A549 (cell line): ENCODE measurements around the gene PRKAR2B.

Experiments
- PHF8 ChIP-seq: fragments of 200-600 bp; sonication (generic); IDR thresholded peaks from 2 replicates; pipeline ENCODE4 v1.6.1; 2016; ENCODE audit warnings: low read depth, mild to moderate bottlenecking, antibody characterized with exemption, moderate library complexity, borderline replicate concordance
- POLR2A ChIP-seq: IDR thresholded peaks from 2 replicates; pipeline ENCODE4 v1.6.1; 2012; ENCODE audit warnings: mild to moderate bottlenecking, low read length
- RCOR1 ChIP-seq: fragments of 150-350 bp; IDR thresholded peaks from 2 replicates; pipeline ENCODE4 v1.6.1; 2014; ENCODE audit warnings: antibody characterized with exemption, low read length, low read depth
- TF ChIP-seq, protein P1 (sequence below): fragments of 250-450 bp; sonication (Bioruptor Pico); IDR thresholded peaks from 2 replicates; pipeline ENCODE4 v1.5.0; 2021; ENCODE audit warnings: mild to moderate bottlenecking, moderate library complexity, borderline replicate concordance
- TF ChIP-seq, protein P2 (sequence below): fragments of >200 bp; sonication (Bioruptor Twin); formaldehyde crosslinking; IDR thresholded peaks from 3 replicates; pipeline ENCODE4 v1.5.1; 2016

DNA sequence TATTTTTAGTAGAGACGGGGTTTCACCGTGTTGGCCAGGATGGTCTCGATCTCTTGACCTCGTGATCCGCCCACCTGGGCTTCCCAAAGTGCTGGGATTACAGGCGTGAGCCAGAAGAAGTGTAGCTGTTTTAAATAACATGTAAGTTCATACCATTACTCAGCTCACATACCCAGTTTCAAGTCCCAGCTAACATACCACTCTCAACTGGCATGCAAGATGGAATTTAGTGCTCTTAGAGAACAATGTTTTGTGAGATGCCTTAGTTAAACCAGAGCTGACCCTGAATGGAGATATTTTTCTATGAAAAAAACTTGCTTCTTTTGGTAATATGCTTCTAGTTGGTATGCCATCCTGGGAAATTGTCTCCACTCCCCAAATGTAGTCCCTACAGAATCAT, 161.6 kb downstream of the PRKAR2B start:
- TF ChIP-seq POLR2A (no peak), RCOR1 (no peak), PHF8 (no peak)
- TF ChIP-seq, protein P1, sequence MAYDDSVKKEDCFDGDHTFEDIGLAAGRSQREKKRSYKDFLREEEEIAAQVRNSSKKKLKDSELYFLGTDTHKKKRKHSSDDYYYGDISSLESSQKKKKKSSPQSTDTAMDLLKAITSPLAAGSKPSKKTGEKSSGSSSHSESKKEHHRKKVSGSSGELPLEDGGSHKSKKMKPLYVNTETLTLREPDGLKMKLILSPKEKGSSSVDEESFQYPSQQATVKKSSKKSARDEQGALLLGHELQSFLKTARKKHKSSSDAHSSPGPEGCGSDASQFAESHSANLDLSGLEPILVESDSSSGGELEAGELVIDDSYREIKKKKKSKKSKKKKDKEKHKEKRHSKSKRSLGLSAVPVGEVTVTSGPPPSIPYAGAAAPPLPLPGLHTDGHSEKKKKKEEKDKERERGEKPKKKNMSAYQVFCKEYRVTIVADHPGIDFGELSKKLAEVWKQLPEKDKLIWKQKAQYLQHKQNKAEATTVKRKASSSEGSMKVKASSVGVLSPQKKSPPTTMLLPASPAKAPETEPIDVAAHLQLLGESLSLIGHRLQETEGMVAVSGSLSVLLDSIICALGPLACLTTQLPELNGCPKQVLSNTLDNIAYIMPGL (CRISPR knock-in tag), result no peak
- TF ChIP-seq, protein P2, sequence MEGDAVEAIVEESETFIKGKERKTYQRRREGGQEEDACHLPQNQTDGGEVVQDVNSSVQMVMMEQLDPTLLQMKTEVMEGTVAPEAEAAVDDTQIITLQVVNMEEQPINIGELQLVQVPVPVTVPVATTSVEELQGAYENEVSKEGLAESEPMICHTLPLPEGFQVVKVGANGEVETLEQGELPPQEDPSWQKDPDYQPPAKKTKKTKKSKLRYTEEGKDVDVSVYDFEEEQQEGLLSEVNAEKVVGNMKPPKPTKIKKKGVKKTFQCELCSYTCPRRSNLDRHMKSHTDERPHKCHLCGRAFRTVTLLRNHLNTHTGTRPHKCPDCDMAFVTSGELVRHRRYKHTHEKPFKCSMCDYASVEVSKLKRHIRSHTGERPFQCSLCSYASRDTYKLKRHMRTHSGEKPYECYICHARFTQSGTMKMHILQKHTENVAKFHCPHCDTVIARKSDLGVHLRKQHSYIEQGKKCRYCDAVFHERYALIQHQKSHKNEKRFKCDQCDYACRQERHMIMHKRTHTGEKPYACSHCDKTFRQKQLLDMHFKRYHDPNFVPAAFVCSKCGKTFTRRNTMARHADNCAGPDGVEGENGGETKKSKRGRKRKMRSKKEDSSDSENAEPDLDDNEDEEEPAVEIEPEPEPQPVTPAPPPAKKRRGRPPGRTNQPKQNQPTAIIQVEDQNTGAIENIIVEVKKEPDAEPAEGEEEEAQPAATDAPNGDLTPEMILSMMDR, result no peak
